Measurements from ENCODE around the gene RAMACL.

DNA sequence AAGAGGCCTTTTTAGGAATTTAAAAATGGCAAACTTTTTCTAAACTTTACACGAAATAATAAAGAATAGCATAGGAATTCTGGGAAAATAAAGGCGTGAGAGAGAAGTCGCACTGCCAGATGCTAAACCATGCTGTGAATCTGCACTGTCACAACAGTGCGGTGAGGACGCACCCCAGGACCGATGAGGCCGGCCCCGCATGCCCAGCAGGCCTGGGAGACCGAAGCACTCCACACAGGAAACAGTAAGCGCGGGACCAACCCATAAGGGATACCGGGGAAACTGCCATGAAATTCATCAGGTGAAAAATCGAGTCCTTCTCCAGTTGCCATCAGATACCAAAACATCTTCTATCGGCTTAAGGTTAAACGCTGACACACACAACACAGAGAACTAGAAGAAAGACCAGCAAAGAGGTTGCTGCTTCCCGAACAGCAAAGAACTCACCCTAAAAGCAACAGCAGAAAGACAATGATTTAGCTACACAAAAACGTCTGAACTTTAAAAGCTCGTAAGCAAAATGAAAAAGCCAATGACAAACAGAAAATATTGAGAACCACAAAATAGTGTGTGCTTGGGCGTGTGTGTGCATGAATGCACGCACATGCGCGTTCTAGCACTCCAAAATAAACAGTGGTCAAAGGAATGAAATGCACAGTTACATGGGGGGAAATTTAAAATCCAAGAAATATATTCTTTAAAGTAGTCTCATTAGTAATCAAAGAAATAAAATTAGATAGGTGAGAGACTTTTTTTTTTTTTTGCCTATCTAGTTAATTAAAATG, 15.4 kb downstream of the RAMACL start:
- TF ChIP-seq, protein P1, sequence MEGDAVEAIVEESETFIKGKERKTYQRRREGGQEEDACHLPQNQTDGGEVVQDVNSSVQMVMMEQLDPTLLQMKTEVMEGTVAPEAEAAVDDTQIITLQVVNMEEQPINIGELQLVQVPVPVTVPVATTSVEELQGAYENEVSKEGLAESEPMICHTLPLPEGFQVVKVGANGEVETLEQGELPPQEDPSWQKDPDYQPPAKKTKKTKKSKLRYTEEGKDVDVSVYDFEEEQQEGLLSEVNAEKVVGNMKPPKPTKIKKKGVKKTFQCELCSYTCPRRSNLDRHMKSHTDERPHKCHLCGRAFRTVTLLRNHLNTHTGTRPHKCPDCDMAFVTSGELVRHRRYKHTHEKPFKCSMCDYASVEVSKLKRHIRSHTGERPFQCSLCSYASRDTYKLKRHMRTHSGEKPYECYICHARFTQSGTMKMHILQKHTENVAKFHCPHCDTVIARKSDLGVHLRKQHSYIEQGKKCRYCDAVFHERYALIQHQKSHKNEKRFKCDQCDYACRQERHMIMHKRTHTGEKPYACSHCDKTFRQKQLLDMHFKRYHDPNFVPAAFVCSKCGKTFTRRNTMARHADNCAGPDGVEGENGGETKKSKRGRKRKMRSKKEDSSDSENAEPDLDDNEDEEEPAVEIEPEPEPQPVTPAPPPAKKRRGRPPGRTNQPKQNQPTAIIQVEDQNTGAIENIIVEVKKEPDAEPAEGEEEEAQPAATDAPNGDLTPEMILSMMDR (IDR thresholded peaks at IDR 0.05; ENCODE audit: poor library complexity) = no peak
- TF ChIP-seq EZH2 (IDR thresholded peaks at IDR 0.05; ENCODE audit: borderline replicate concordance) (no peak), EZH2phosphoT487 (IDR thresholded peaks at IDR 0.05; ENCODE audit: low read depth, severe bottlenecking, unreplicated experiment) (no peak)
